SK-N-MC (cell line): ENCODE data around the gene RBMS1.
"Not testable (repeated sequence)": the region's sequence is repeated elsewhere in the genome, so short reads cannot be mapped to it uniquely, and the experiment has no call there.

ENCODE experiments used
- EZH2 ChIP-seq: fragments of 200-600 bp; sonication (generic); IDR thresholded peaks from one replicate; pipeline ENCODE4 v1.6.1; 2017; ENCODE audit warnings: antibody characterized with exemption
- FOXP2 ChIP-seq: optimal IDR thresholded peaks from 2 replicates; pipeline ENCODE3; 2011; ENCODE audit warnings: mild to moderate bottlenecking, moderate library complexity; ENCODE audit not compliant: insufficient read depth; ENCODE audit errors: extremely low read length, control extremely low read depth
- POLR2AphosphoS5 ChIP-seq: IDR thresholded peaks from 2 replicates; pipeline ENCODE4 v1.6.1; 2012; ENCODE audit warnings: mild to moderate bottlenecking, low read depth, low read length, borderline replicate concordance

DNA sequence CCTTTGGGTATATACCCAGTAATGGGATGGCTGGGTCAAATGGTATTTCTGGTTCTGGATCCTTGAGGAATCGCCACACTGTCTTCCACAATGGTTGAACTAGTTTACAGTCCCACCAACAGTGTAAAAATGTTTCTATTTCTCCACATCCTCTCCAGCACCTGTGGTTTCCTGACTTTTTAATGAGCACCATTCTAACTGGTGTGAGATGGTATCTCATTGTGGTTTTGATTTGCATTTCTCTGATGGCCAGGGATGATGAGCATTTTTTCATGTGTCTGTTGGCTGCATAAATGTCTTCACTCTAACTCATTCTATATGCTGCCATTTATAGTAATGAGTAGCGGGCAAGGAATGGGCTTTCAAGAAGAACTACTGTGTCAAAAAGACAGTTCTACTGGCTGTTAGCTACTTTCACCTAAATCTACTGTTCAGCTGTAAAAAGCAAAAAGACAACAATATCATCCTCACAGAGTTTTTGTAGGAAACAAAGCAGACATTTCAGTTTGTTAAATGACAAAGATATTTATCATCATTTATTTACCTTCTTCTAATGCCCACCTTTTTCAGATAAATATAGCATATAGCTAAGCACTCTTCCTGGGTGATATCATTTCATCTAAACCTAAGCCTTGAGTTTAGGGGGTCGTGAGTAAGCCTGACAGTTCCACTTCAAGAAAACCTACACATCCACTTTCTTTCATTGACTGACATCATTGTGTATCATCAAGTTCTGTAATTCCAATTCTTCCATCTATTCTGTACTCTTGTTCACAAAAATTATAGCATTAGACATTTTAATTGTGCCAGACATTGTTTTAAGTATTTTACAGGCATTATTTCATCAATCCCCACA is 71.7 kb downstream of the RBMS1 start:
- not testable (repeated sequence) for TF ChIP-seq POLR2AphosphoS5, EZH2, FOXP2
